Effector CD8-positive, alpha-beta T cell (primary cell): ENCODE measurements around the gene EIF3B.
"Not testable (repeated sequence)": the region's sequence is repeated elsewhere in the genome, so short reads cannot be mapped to it uniquely, and the experiment has no call there.

Source experiments
- DNase-seq: peaks from one replicate; lab custom pipeline; 2025; lab: John Stamatoyannopoulos, UW

Gene EIF3B

GRCh38 chr7:2347351-2348063 is 7.1 kb upstream of the EIF3B start:
- not testable (repeated sequence) for DNase-seq

- no peak for DNase-seq
Observed at GRCh38 chr7:2350055-2350454, 4.6 kb upstream of the EIF3B start.

GRCh38 chr7:2350861-2351260 is 3.8 kb upstream of the EIF3B start:
- DNase-seq: no peak

GRCh38 chr7:2353113-2353935 is 1.3 kb upstream of the EIF3B start:
- DNase-seq: no peak

GRCh38 chr7:2353936-2354185 is 766 bp upstream of the EIF3B start:
- peak; percentile 84 for DNase-seq

- no peak for DNase-seq
Observed at GRCh38 chr7:2354939-2355704, 495 bp downstream of the EIF3B start.

- DNase-seq: no peak
Observed at GRCh38 chr7:2355705-2356008, 1.0 kb downstream of the EIF3B start.

- DNase-seq: no peak
Observed at GRCh38 chr7:2357165-2357564, 2.5 kb downstream of the EIF3B start.

- no peak for DNase-seq
Observed at GRCh38 chr7:2357571-2357970, 2.9 kb downstream of the EIF3B start.

- DNase-seq: no peak
Observed at GRCh38 chr7:2358968-2359527, 4.4 kb downstream of the EIF3B start.

- DNase-seq: no peak
Observed at GRCh38 chr7:2359610-2360009, 5.0 kb downstream of the EIF3B start.

- no peak for DNase-seq
Observed at GRCh38 chr7:2360796-2361195, 6.2 kb downstream of the EIF3B start.

GRCh38 chr7:2362385-2363088 is 7.9 kb downstream of the EIF3B start:
- no peak for DNase-seq

- DNase-seq: no peak
Observed at GRCh38 chr7:2369139-2369538, 14.5 kb downstream of the EIF3B start.

GRCh38 chr7:2371329-2371728 is 16.7 kb downstream of the EIF3B start:
- no peak for DNase-seq

GRCh38 chr7:2372724-2373123 is 18.1 kb downstream of the EIF3B start:
- no peak for DNase-seq

GRCh38 chr7:2373124-2373556 is 18.5 kb downstream of the EIF3B start:
- no peak for DNase-seq

GRCh38 chr7:2373646-2374045 is 19.0 kb downstream of the EIF3B start:
- DNase-seq: no peak

- DNase-seq: no peak
Observed at GRCh38 chr7:2374401-2374800, 19.8 kb downstream of the EIF3B start.

GRCh38 chr7:2374830-2375728 is 20.5 kb downstream of the EIF3B start:
- DNase-seq: no peak
